Esophagus muscularis mucosa (tissue), 3 donors: ENCODE measurements around the gene RNASE1.
A peak's percentile ranks its signal among the peaks of the same experiment; 100 is the strongest.

Experiments
- POLR2A ChIP-seq: fragments of 450-650 bp; IDR thresholded peaks from one replicate; pipeline ENCODE4 v1.6.1; 2017; ENCODE audit warnings: antibody characterized with exemption, moderate library complexity, mild to moderate bottlenecking, low read depth
- POLR2AphosphoS5 ChIP-seq, 2 donors: sonication (generic); formaldehyde crosslinking; IDR thresholded peaks; one replicate each; pipeline ENCODE4 v1.6.1; 2017; ENCODE audit warnings: antibody characterized with exemption in 2 of 2
- TF ChIP-seq, protein P1 (sequence below), 3 experiments: fragments of 200-600 bp in 2 of 3; fragments of 450-650 bp in 1 of 3; sonication (generic) in 2 of 3; IDR thresholded peaks; one replicate each; pipeline ENCODE4 v1.5.1; 2017 to 2019; ENCODE audit warnings: antibody characterized with exemption in 3 of 3, mild to moderate bottlenecking in 2 of 3, moderate library complexity in 1 of 3

DNA sequence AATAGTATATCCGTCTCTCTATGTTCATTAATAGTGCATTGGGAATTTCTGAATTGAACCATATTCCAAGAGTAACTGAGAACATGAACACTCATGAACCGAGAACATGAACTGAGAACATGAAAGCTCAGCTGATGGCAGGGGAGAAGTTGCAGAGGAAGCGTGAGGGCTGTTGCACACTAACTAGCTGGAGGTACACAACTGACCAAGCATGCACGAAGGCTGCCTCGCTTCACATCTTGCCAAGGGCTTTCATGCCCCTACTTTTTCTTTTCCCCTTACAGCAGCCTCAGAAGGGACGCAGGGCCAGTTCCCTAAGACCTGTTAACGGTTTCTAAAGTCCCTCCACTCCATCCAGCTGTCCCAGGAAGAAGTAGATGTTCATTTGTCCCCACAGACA, 4.3 kb downstream of the RNASE1 start:
- TF ChIP-seq POLR2A (no peak), POLR2AphosphoS5 (IDR thresholded peaks at IDR 0.05) (peak in 1 of 2 donors; percentile 27)
- TF ChIP-seq, protein P1, sequence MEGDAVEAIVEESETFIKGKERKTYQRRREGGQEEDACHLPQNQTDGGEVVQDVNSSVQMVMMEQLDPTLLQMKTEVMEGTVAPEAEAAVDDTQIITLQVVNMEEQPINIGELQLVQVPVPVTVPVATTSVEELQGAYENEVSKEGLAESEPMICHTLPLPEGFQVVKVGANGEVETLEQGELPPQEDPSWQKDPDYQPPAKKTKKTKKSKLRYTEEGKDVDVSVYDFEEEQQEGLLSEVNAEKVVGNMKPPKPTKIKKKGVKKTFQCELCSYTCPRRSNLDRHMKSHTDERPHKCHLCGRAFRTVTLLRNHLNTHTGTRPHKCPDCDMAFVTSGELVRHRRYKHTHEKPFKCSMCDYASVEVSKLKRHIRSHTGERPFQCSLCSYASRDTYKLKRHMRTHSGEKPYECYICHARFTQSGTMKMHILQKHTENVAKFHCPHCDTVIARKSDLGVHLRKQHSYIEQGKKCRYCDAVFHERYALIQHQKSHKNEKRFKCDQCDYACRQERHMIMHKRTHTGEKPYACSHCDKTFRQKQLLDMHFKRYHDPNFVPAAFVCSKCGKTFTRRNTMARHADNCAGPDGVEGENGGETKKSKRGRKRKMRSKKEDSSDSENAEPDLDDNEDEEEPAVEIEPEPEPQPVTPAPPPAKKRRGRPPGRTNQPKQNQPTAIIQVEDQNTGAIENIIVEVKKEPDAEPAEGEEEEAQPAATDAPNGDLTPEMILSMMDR (IDR thresholded peaks at IDR 0.05), result no peak
